ENCODE data around the gene PTPN3. TPM values are rescaled to one million over a fixed set of nuclear protein-coding genes. Genes with fewer than 3 reads are reported as not detected.

Gene PTPN3
- total and polyA plus RNA-seq, 9 of the 15 experiments (the other 6 are each of a cell fraction or from before 2014, with no cell fraction given) = 0.02 TPM; not detected in 8

DNA sequence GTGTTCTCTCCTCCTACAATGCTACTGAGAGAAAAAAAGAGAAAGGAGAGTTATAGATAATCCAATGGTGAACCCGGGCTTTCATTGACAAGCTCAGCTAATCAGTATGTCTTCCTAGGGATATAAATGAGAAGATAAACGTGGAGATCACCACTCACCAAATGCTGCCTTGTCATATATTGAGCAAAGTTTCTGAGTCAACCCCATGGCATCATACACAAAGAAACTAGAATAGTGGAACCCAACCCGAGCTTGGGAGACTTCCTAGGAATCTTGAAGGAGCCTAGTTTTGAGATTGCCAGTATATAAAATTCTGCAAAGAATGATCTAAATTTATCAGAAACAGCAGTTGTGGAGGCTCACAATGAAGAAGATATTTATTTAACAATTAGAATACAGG is 47.8 kb downstream of the PTPN3 start (continued):
- TF ChIP-seq ZNF592 (IDR thresholded peaks at IDR 0.05) = no peak
- TF ChIP-seq ZNF584 (CRISPR knock-in tag; IDR thresholded peaks at IDR 0.05; ENCODE audit: low read depth) = no peak
- no peak for TF ChIP-seq BHLHE40 (IDR thresholded peaks at IDR 0.05; ENCODE audit: low read length)
- no peak for TF ChIP-seq ZBTB7A (IDR thresholded peaks at IDR 0.05; ENCODE audit: borderline replicate concordance, control insufficient read depth, low read depth, low read length)
- no peak for TF ChIP-seq ZBTB2 (IDR thresholded peaks at IDR 0.05)
- no peak for TF ChIP-seq SMARCE1 (IDR thresholded peaks at IDR 0.05)
- TF ChIP-seq ATF7 (IDR thresholded peaks at IDR 0.05) = no peak
- no peak for TF ChIP-seq TCF7 (IDR thresholded peaks at IDR 0.05; ENCODE audit: borderline replicate concordance)
